Psoas muscle (tissue), 8 donors: ENCODE results near the gene OR51G1. TPM values are rescaled to one million over a fixed set of nuclear protein-coding genes. Genes with fewer than 3 reads are reported as not detected.

Experiments
- ATAC-seq, 4 donors: fragments of 200-7000 bp; cut with Tn5 transposase; one replicate each; pipeline ENCODE4 v1.9.1; 2020; ENCODE audit warnings: moderate library complexity in 3 of 4, mild to moderate bottlenecking in 2 of 4
- DNase-seq, 2 donors: peaks; one replicate each; pipeline ENCODE4 v3.0.0-alpha.2; 2020
- H3K27ac ChIP-seq: fragments of 200-600 bp; one replicate; pipeline ENCODE4 v1.8.0; 2022
- H3K27me3 ChIP-seq, 3 donors: fragments of 200-600 bp in 1 of 3; one replicate each; pipeline versions ENCODE4 v1.6.1 to v1.8.0; 2013 to 2022; ENCODE audit warnings: low read length in 2 of 3, mild to moderate bottlenecking in 2 of 3, moderate library complexity in 1 of 3; ENCODE audit not compliant: insufficient read depth in 3 of 3
- H3K36me3 ChIP-seq, 2 donors: fragments of 200-600 bp in 1 of 2; one replicate each; pipeline versions ENCODE4 v1.6.1 to v1.8.0; 2013 to 2022; ENCODE audit warnings: low read depth in 1 of 2, mild to moderate bottlenecking in 1 of 2, moderate library complexity in 1 of 2; ENCODE audit not compliant: insufficient read depth in 1 of 2
- H3K4me1 ChIP-seq: fragments of 200-600 bp; one replicate; pipeline ENCODE4 v1.8.0; 2022
- H3K4me3 ChIP-seq: fragments of 200-600 bp; one replicate; pipeline ENCODE4 v1.8.0; 2022; ENCODE audit warnings: mild to moderate bottlenecking
- H3K9me3 ChIP-seq: fragments of 200-600 bp; one replicate; pipeline ENCODE4 v1.8.0; 2022
- WGBS, 3 donors: extraction: QIAGEN DNeasy Blood & Tissue Kit; methylation state at CpG; one replicate each; pipeline versions ENCODE4 v1.1.6 to v1.1.7; 2013; 5-methylcytosine and 5-hydroxymethylcytosine counted together
- intact Hi-C, 2 donors: fragments of 100-400 bp; cut with DNase I; formaldehyde crosslinking; loops; one replicate each; pipeline versions ENCODE4 v1.11.0 to v1.14.2; 2022
- polyA plus RNA-seq, 3 donors: library from polyadenylated mRNA; stranded (reverse); fragments of 200-250 nt; gene quantifications; one replicate each; pipeline ENCODE4 v1.2.3, GENCODE V29; 2013
- total RNA-seq, 4 donors: library from RNA; stranded (reverse); fragmentation: NEBNext Ultra II Directional in 2 of 4; extraction: Animal tissue kit (Norgen Biotek cat#: 25700) in 2 of 4; gene quantifications; one replicate each; pipeline versions ENCODE4 v1.2.1 to v1.2.4, GENCODE V29; 2021 to 2023
- TF ChIP-seq, protein P1 (sequence below): fragments of 200-600 bp; IDR thresholded peaks from one replicate; pipeline ENCODE4 v1.8.0; 2022; ENCODE audit warnings: antibody characterized with exemption
- donor health status: healthy with polysubstance abuse.
- donor health status: DM: no; HTN: no; CAD: no; lungs with moderate emphysema.
- donor health status: Bipolar disorder and iron deficiency.
- donor health status: healthy.
- donor health status: DM: yes; HTN: yes; CAD: no.
- donor health status: DM: no; HTN: no; CAD: no.
- donor health status: DM: no; HTN: no; CAD: no.
- donor health status: DM: yes; HTN: yes; CAD: no.

The OR51G1 gene
- total and polyA plus RNA-seq, 7 donors: not detected

DNA sequence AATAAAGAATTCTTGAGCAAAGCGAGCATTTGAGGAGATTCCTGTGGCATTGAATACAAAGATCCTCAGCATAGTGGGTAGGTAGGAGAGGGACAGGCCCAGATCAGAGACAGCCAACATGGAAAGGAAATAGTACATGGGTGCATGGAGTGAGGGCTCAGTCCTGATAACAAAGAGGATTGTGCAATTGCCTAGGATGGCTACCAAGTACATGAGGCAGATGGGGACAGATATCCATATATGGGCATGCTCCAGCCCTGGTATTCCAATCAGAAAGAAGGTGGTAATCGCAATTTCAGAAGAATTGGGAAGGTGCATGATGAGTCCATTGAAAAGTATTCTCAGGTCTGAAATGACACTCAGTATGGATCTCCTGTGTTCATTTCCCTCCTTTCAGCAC lies 33.9 kb downstream of the OR51G1 start:
- DNase-seq (no peak), ATAC-seq (no peak)
- Histone ChIP-seq H3K9me3 (no peaks in the 10 kb centered on the region), H3K4me1 (no peaks in the 10 kb centered on the region), H3K36me3 (no peaks in the 10 kb centered on the region), H3K27ac (no peak overlapping the region), H3K4me3 (no peak overlapping the region), H3K27me3 (no peaks in the 10 kb centered on the region)
- TF ChIP-seq, protein P1, sequence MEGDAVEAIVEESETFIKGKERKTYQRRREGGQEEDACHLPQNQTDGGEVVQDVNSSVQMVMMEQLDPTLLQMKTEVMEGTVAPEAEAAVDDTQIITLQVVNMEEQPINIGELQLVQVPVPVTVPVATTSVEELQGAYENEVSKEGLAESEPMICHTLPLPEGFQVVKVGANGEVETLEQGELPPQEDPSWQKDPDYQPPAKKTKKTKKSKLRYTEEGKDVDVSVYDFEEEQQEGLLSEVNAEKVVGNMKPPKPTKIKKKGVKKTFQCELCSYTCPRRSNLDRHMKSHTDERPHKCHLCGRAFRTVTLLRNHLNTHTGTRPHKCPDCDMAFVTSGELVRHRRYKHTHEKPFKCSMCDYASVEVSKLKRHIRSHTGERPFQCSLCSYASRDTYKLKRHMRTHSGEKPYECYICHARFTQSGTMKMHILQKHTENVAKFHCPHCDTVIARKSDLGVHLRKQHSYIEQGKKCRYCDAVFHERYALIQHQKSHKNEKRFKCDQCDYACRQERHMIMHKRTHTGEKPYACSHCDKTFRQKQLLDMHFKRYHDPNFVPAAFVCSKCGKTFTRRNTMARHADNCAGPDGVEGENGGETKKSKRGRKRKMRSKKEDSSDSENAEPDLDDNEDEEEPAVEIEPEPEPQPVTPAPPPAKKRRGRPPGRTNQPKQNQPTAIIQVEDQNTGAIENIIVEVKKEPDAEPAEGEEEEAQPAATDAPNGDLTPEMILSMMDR: no peak
- 88 to 90% (median 89%) methylated on average over 2 of the region's 2 CpGs for WGBS, 3 donors
- intact Hi-C loops: no loop called here

DNA sequence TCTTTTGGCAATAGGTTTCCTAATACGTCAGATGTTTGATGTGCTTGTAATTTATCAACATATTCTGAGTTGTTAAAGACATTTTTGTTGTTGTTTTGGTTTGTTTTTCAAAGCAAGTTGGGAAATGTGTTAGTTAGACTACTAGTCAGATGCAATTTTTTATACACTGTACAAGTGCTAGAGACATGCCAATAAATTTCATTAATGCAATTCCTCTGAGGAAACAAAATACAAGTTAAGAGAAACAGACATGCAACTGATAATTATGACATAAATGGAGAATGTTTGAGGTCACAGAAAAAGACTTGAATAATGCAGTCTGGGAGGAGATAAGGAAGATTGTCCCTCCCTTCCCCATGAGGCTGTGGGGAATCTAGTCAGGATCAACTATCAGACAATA lies 36.5 kb downstream of the OR51G1 start:
- TF ChIP-seq, protein P1: no peak
- Histone ChIP-seq H3K4me3 (no peak overlapping the region), H3K4me1 (no peaks in the 10 kb centered on the region), H3K27ac (no peak overlapping the region), H3K36me3 (no peaks in the 10 kb centered on the region), H3K27me3 (no peaks in the 10 kb centered on the region), H3K9me3 (no peaks in the 10 kb centered on the region)
- intact Hi-C loops: no loop called here
- ATAC-seq (no peak), DNase-seq (no peak)
- WGBS, 3 donors: 0% methylated on average over 1 of the region's 1 CpG

GRCh38 chr11:4886186-4886585 lies 38.0 kb downstream of the OR51G1 start:
- H3K4me3 ChIP-seq: no peak overlapping the region
- H3K27ac ChIP-seq: no peak overlapping the region
- WGBS, 3 donors: 67 to 80% (median 70%) methylated on average over 3 of the region's 3 CpGs
- no peaks in the 10 kb centered on the region for H3K27me3 ChIP-seq
- no peak for ATAC-seq
- no peaks in the 10 kb centered on the region for H3K9me3 ChIP-seq
- intact Hi-C loops: no loop called here
- TF ChIP-seq, protein P1: no peak
- no peaks in the 10 kb centered on the region for H3K36me3 ChIP-seq
- DNase-seq: no peak
- H3K4me1 ChIP-seq: no peaks in the 10 kb centered on the region

- intact Hi-C loops: no loop called here
- WGBS, 3 donors: 26 to 30% (median 28%) methylated on average over 3 of the region's 3 CpGs
- ATAC-seq: no peak
- DNase-seq: no peak
- Histone ChIP-seq H3K9me3 (no peaks in the 10 kb centered on the region), H3K4me3 (no peak overlapping the region), H3K36me3 (no peaks in the 10 kb centered on the region), H3K4me1 (no peaks in the 10 kb centered on the region), H3K27me3 (no peaks in the 10 kb centered on the region), H3K27ac (no peak overlapping the region)
- TF ChIP-seq, protein P1: no peak
Measured at GRCh38 chr11:4884361-4884760, 39.8 kb downstream of the OR51G1 start.

DNA sequence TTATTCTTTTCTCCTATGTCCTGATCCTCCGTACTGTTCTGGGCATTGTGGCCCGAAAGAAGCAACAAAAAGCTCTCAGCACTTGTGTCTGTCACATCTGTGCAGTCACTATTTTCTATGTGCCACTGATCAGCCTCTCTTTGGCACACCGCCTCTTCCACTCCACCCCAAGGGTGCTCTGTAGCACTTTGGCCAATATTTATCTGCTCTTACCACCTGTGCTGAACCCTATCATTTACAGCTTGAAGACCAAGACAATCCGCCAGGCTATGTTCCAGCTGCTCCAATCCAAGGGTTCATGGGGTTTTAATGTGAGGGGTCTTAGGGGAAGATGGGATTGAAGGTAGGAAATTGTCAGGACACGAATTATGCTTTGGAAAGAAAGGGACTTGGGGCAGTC lies 41.6 kb downstream of the OR51G1 start:
- Histone ChIP-seq H3K4me1 (no peaks in the 10 kb centered on the region), H3K27ac (no peak overlapping the region), H3K4me3 (no peak overlapping the region), H3K36me3 (no peaks in the 10 kb centered on the region), H3K27me3 (no peaks in the 10 kb centered on the region), H3K9me3 (no peaks in the 10 kb centered on the region)
- 71 to 82% (median 72%) methylated on average over 5 of the region's 5 CpGs for WGBS, 3 donors
- intact Hi-C loops: no loop called here
- ATAC-seq (no peak), DNase-seq (no peak)
- TF ChIP-seq, protein P1: no peak
